Measurements from ENCODE around the gene LCE1E.
A peak's percentile ranks its signal among the peaks of the same experiment; 100 is the strongest.

The LCE1E gene, protein sequence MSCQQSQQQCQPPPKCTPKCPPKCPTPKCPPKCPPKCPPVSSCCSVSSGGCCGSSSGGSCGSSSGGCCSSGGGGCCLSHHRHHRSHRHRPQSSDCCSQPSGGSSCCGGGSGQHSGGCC

DNA sequence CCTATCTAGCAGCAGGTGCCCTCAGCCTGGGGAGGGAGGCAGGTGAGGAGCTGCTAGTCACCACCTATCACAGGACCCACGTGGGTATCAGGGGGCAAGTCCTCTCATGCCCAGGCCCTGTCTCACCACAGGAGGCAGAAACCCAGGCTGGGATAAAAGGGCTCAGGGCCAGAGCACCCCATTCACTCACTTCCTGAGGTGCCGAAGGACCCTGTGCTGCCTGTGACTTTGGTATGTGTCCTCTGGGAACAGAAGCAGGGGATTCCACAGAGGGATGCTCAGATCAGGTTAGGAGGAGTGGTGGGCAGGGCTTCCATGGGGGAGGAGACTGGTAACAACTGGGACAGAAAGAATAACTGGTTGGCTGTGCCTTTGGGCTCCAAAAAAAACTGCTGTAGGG, at the start of gene LCE1E:
LCE1E (plus strand) TSS at position 181 of the 400 bp plus-strand sequence. CDS start 1,043 bp downstream, outside the sequence.
- no peak within 1 kb of the TSS for H3K4me3 Mint-ChIP-seq
- no peak within 1 kb of the TSS for H3K27ac Mint-ChIP-seq
- H3K4me1 Mint-ChIP-seq: no peaks in the 10 kb centered on the region
- peaks cover 22% of the 10 kb centered on the region for H3K27me3 Mint-ChIP-seq
- no peaks in the 10 kb centered on the region for H3K9me3 Mint-ChIP-seq
- no peaks in the 10 kb centered on the region for H3K36me3 Mint-ChIP-seq

DNA sequence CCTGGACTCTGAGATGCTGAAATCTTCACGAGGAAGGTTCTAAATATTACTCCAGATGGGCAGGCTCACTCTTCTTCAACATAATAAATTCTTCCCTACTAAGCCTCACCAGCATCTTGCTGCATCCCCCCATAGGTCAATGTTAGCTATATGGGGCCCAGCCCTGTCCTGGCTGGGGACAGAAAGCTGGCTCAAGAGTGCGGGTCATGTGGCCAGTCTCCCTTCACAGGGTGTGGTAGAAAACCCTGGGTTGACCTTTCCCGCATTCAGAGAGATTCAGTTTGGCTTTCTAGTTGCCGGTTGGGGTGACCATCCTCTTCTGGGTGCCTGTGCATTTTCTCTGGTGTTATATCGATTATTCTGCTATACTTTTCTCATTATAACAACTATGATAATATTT, 48.1 kb upstream of the LCE1E start:
- Mint-ChIP-seq H3K4me1 (no peaks in the 10 kb centered on the region), H3K27ac (no peak overlapping the region), H3K4me3 (no peak overlapping the region), H3K9me3 (no peaks in the 10 kb centered on the region), H3K27me3 (peaks cover 22% of the 10 kb centered on the region), H3K36me3 (no peaks in the 10 kb centered on the region)

DNA sequence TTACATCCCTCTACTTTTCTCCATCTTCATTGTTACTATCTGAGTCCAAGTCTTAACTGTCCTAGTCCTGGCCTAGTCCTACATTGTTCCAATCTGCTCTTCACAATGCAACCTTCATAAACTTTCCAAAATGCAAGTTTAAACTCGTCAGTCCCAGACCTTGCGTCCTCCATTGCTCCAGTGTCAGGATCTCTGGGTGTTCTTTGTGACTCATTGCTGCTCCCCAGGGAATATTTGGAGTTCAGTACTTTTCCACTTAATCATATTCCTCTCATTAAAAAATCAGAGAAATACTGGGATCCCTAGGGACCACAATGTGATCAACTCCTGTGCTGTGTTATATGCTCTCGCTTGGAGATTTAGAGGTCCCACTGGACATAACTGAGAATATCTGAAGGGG, 46.2 kb upstream of the LCE1E start:
- Mint-ChIP-seq H3K27me3 (peaks cover 32% of the 10 kb centered on the region), H3K27ac (no peak overlapping the region), H3K36me3 (no peaks in the 10 kb centered on the region), H3K4me1 (no peaks in the 10 kb centered on the region), H3K4me3 (no peak overlapping the region), H3K9me3 (no peaks in the 10 kb centered on the region)

DNA sequence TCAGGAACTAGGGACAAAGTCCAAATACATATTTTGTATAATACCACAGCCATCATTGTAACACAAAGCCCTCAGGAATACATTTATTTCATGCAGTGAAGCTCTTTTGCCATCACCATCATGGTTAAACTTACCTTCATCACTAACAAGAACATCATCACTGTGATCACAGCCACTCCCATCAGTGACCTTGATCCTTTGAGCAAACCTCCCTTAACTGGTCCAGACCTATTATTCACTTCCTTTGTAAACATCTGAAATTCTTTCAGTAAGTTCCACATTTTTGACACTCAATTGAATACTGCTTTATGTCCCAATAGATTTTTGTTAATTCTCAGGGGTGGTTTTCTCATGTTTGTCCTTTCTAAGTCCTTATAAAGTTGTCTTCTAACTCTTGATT, 44.4 kb upstream of the LCE1E start:
- H3K36me3 Mint-ChIP-seq: no peaks in the 10 kb centered on the region
- H3K27me3 Mint-ChIP-seq: peaks cover 23% of the 10 kb centered on the region

DNA sequence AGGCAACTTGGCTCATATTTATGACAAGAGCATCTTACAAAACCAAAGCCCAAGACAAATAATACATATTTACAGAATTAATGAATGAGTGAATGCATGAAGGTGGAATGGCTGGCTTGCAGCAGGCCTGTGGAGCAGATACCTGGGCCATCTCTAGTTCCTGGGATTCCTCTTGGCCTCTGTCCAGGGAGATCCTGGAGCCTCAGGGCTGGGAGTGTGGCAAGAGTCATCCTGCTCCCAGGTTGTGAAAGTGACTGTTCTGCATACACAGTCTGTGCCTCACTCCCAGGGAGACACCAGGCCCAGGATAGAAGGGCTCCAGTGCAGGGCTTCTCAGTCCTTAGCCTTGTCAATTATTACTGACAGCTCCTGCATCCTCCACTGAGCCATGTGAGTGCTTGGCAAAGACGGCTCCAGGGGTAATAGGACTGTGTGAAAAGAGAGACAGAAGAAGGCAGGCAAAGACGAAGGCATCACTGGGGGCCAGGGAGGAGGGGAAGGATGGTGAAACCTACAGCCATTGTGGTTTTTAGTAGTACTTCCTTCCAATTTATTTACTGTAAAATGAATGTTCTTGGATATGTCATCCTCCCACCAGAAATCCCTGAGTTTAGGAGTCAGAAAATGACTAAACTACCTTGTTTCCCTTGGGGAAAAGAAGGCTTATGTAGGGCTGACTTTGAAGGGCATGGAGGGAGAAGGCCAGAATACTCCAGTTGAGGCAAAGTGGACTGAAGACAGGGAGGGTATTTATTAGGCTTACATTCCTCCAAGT, 42.5 kb upstream of the LCE1E start:
- H3K27me3 Mint-ChIP-seq: peaks cover 28% of the 10 kb centered on the region
- H3K27ac Mint-ChIP-seq: no peak overlapping the region
- no peak overlapping the region for H3K4me3 Mint-ChIP-seq
- H3K4me1 Mint-ChIP-seq: no peaks in the 10 kb centered on the region
- H3K9me3 Mint-ChIP-seq: no peaks in the 10 kb centered on the region
- no peaks in the 10 kb centered on the region for H3K36me3 Mint-ChIP-seq

More for the DNA sequence above, 44.4 kb upstream of the LCE1E start:
- Mint-ChIP-seq H3K4me3 (no peak overlapping the region), H3K4me1 (no peaks in the 10 kb centered on the region), H3K27ac (no peak overlapping the region), H3K9me3 (no peaks in the 10 kb centered on the region)

DNA sequence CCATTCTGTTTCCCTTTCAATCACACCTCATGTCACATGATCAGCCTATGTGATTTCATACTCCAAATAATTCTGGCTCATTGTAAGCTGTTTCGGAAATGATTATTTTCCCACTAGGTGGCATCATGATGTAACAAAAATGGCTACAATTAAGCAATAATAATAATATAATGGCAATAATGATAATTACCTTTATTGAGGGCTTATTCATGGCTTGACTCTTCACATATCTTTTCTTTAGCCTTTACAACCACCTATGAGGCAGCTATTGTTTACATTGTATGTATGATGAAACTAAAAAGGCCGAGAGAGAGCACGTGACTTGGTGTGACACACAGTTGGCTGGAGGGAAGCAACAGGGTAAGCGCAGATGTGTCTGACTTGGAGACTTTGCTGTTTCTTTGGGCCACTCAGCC, 40.8 kb upstream of the LCE1E start:
- Mint-ChIP-seq H3K4me3 (no peak overlapping the region), H3K4me1 (no peaks in the 10 kb centered on the region), H3K9me3 (no peaks in the 10 kb centered on the region), H3K27me3 (peaks cover 25% of the 10 kb centered on the region), H3K36me3 (no peaks in the 10 kb centered on the region), H3K27ac (no peak overlapping the region)

DNA sequence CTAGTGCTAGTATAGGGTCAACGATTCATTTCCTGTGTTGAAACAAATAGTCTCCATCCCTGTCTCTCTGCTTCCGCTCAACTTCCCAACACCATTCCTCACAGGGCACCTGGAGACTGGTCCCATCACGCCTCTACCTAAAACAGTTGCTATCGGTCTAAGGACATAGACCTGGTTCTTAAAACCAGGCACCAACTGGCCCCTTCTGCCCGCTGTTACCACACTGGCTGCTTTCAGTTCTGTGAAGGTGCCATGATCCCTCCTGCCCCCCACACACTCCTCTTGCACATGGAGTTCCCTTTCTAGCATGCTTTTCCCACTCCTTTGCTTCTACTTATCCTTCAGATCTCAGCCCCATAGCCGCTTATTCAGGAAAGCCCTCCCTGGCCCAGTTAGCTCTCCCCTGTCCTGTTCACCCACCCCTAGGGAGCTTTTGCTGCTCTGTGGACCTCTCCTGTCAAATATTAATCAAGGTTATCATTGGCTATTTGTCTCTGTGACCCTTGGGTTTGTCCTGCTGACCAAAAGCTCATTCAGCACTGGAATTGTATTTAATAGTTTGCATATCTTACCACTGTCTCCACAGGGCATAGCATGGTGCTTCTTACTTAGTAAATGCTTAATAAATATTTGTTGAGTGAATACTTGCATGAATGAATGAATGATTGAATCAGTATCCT, 40.2 kb upstream of the LCE1E start:
- Mint-ChIP-seq H3K4me3 (no peak overlapping the region), H3K27me3 (peaks cover 28% of the 10 kb centered on the region), H3K9me3 (no peaks in the 10 kb centered on the region), H3K36me3 (no peaks in the 10 kb centered on the region), H3K27ac (no peak overlapping the region), H3K4me1 (no peaks in the 10 kb centered on the region)

DNA sequence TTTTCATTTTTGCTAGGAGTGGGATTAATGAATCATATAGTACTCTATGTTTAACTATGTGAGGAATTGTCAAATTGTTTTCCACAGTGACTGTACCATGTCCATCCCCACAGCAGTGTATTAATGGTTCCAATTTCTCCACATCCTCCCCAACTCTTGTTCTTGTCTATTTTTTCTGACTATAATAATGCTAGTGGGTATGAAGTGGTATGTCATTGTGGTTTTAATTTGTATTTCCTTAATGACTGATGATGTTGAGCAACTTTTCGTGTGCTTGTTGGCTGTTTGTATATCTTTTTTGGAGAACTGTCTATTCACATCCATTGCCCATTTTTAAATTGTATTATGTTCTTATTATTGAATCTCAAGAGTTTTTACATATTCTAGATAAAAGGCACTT, 38.2 kb upstream of the LCE1E start:
- Mint-ChIP-seq H3K4me1 (no peaks in the 10 kb centered on the region), H3K9me3 (no peaks in the 10 kb centered on the region), H3K4me3 (no peak overlapping the region), H3K27ac (no peak overlapping the region), H3K36me3 (no peaks in the 10 kb centered on the region), H3K27me3 (peaks cover 26% of the 10 kb centered on the region)

DNA sequence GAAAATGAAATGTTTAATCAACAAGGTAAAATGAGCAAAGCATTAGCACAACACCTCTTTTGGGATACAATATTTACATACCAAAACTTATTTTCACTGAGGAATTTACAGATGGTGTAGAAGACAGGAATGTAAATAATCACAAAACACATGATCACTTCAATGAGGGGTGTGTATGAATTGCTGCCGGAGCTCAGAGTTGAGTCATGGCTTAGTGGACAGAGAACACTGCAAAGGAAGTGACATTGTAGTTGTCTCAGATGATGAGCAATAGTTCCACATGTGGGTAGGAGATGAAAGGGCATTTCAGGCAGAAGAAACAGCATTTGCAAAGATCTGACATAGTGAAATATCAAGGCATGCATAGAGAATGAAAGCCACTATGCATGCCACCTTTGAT, 33.8 kb upstream of the LCE1E start:
- Mint-ChIP-seq H3K9me3 (no peaks in the 10 kb centered on the region), H3K4me1 (no peaks in the 10 kb centered on the region), H3K27ac (no peak overlapping the region), H3K27me3 (peaks cover 21% of the 10 kb centered on the region), H3K36me3 (no peaks in the 10 kb centered on the region), H3K4me3 (no peak overlapping the region)

DNA sequence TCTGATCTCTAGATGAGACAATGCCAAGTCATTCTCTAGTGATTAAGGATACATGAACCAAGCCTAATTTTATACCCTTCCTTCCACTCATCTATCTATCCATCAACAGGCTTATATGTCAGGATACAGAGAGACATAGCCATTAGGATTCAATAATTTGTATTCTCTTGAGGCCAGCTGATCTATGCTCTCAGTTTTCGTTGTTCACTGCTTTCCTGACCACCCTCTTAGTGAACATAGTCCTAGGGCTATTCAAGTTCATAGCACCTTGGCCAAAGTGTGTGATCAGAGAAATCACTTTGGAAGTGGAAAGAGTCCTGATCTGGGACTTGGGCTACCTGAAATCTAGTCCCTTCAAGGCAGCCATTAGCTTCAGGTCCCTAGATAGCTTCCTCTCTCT, 32.5 kb upstream of the LCE1E start:
- no peak overlapping the region for H3K4me3 Mint-ChIP-seq
- no peaks in the 10 kb centered on the region for H3K36me3 Mint-ChIP-seq
- no peak overlapping the region for H3K27ac Mint-ChIP-seq
- H3K27me3 Mint-ChIP-seq: peaks cover 14% of the 10 kb centered on the region
- no peaks in the 10 kb centered on the region for H3K4me1 Mint-ChIP-seq
- no peaks in the 10 kb centered on the region for H3K9me3 Mint-ChIP-seq

DNA sequence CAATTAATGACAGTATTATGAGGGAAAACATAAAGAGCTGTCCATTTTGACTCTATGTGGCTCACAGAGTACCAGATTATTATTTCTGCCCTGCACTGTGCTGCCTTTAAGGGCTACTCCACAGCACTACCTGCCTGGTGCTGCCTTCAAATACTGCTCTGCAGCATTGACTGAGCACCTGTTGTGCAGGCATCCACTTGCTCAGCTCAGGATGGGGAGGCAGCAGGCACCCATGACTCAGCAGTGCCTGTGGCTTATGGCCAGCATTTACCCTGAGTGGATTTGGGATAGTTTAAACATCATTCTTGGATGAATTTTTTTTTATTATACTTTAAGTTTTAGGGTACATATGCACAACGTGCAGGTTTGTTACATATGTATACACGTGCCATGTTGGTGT, 29.2 kb upstream of the LCE1E start:
- Mint-ChIP-seq H3K9me3 (no peaks in the 10 kb centered on the region), H3K27ac (no peak overlapping the region), H3K27me3 (peaks cover 8% of the 10 kb centered on the region), H3K4me1 (no peaks in the 10 kb centered on the region), H3K36me3 (no peaks in the 10 kb centered on the region), H3K4me3 (no peak overlapping the region)

DNA sequence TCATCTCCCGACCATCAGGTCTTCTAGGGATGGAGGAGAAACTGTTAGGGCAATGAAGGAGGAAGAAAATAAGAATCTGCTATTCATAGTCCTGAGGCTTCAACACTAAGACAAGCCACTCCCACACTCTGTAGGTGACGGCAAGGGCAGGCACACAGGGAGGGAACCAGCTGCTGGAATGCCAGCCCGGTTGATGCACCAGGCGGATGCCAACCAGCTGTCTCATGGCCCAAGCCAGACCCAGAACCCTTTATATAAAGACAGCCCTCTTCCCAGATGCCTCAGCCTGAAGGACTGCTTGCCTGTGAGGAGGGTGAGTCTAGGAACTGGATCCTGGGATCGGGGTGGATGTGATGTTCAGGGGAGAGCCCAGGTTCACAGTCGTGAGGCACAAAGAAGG, 28.3 kb upstream of the LCE1E start, which contains the start of gene KPRP:
KPRP (plus strand) TSS at position 279 of the 400 bp plus-strand sequence. CDS start 1,564 bp downstream, outside the sequence.
- H3K9me3 Mint-ChIP-seq: no peaks in the 10 kb centered on the region
- H3K27ac Mint-ChIP-seq: no peak within 1 kb of the TSS
- H3K4me3 Mint-ChIP-seq: no peak within 1 kb of the TSS
- no peaks in the 10 kb centered on the region for H3K4me1 Mint-ChIP-seq
- peaks cover 9% of the 10 kb centered on the region for H3K27me3 Mint-ChIP-seq
- no peaks in the 10 kb centered on the region for H3K36me3 Mint-ChIP-seq

DNA sequence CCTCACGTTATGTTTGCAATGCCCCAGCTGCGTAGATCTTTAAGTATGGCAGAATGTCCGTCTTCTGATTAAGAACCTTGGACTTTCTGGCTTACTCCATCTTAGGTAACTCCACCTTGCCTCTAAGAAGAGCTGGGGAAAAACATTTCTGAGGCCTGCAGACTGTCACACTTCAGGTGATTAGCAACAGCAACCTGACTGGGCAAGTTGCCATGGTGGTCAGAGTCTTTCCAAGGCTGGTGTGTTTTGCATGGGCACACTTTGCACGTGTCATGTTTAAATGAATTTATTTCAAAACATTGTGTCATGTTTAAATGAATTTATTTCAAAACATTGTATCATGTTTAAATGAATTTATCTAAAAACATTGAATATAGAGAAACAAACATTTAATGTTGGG, 27.4 kb upstream of the LCE1E start:
- Mint-ChIP-seq H3K4me1 (no peaks in the 10 kb centered on the region), H3K27me3 (peaks cover 9% of the 10 kb centered on the region), H3K27ac (no peak overlapping the region), H3K9me3 (no peaks in the 10 kb centered on the region), H3K4me3 (no peak overlapping the region), H3K36me3 (no peaks in the 10 kb centered on the region)

DNA sequence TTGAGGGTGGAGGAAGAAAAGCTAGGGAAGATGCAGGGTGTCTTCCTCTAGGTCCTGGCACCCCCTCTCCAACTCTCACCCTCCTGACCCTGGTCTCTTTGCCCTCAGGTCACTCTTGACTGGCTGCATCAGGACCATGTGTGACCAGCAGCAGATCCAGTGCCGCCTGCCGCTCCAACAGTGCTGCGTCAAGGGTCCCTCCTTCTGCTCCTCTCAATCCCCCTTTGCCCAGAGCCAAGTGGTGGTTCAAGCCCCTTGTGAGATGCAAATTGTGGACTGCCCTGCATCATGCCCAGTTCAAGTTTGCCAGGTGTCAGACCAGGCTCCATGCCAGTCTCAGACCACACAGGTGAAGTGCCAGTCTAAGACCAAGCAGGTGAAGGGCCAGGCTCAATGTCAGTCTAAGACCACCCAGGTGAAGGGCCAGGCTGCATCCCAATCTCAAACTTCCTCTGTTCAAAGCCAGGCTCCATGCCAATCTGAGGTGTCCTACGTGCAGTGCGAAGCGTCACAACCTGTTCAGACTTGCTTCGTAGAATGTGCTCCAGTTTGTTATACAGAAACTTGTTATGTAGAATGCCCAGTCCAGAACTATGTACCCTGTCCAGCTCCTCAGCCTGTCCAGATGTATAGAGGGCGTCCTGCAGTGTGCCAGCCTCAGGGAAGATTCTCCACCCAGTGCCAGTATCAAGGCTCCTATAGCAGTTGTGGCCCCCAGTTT, 26.4 kb upstream of the LCE1E start:
- H3K27ac Mint-ChIP-seq: no peak overlapping the region
- H3K4me1 Mint-ChIP-seq: no peaks in the 10 kb centered on the region
- H3K9me3 Mint-ChIP-seq: no peaks in the 10 kb centered on the region
- H3K27me3 Mint-ChIP-seq: peaks cover 6% of the 10 kb centered on the region
- no peaks in the 10 kb centered on the region for H3K36me3 Mint-ChIP-seq
- H3K4me3 Mint-ChIP-seq: no peak overlapping the region

DNA sequence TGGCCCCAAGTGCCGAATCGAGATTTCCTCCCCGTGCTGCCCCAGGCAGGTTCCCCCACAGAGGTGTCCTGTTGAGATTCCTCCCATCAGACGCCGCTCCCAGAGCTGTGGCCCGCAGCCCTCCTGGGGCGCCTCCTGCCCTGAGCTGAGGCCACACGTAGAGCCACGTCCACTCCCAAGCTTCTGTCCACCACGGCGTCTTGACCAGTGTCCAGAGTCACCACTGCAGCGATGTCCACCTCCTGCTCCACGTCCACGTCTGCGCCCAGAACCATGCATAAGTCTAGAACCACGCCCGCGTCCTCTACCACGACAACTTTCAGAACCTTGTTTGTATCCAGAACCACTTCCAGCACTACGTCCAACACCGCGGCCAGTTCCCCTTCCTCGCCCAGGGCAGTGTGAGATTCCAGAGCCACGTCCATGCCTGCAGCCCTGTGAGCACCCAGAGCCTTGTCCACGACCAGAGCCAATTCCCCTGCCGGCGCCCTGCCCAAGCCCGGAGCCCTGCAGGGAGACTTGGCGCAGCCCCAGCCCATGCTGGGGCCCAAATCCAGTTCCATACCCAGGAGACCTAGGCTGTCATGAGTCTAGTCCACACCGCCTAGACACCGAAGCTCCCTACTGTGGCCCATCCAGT, 25.4 kb upstream of the LCE1E start:
- Mint-ChIP-seq H3K9me3 (no peaks in the 10 kb centered on the region), H3K27ac (peak overlapping the region; percentile 25), H3K4me1 (no peaks in the 10 kb centered on the region), H3K27me3 (peaks cover 7% of the 10 kb centered on the region), H3K4me3 (no peak overlapping the region), H3K36me3 (no peaks in the 10 kb centered on the region)
